ENCODE data around the gene MSANTD1.

DNA sequence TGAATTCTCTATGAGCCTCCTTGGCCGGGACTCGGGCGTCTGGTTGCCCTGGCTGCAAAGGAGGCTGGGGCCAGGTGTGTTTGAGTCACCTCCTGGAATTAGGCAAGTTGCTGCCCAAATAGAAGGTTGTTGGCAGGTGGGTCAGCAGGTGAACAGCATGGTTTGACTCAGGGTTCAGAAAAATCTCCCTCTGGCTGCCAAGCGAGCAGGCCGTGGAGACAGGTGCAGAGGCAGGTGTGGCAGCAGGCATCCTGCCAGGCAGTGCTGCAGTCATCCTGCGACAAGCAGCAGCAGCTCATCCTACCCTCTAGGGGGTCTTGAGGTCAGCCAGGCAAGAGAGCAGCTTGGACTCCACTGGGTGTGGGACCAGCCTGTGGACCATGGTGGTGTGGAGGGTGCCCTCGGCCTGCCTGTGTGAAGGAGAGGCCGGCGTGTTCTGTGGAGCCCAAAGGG, 8.2 kb downstream of the MSANTD1 start:
- TF ChIP-seq POLR2AphosphoS5 (IDR thresholded peaks at IDR 0.05; ENCODE audit: borderline replicate concordance, low read depth, low read length) (no peak), EZH2 (IDR thresholded peaks at IDR 0.05) (no peak)
